ENCODE measurements around the gene ZBTB8OS. TPM values are rescaled to one million over a fixed set of nuclear protein-coding genes. Genes with fewer than 3 reads are reported as not detected.

ZBTB8OS gene
- total and polyA plus RNA-seq, 4 donors, result 12.3 to 33.8 (median 16.7) TPM

DNA sequence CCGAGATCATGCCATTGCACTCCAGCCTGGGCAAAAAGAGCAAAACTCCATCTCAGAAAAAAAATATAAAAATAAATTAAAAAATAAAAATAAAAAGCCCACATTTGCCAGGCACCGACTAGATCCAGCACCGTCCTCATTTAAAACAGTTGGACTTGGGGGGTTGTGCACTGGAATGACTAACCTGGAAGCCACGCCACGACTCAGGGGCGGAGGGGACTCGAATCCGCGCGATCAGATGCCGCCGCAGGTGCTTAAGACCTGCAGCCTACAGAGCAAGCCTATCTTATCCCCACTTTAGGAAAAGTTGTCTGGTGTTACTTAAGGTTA lies 38.5 kb downstream of the ZBTB8OS start:
- Histone ChIP-seq H3K4me1 (ENCODE audit: control insufficient read depth in 4 of 4, insufficient read depth in 4 of 4, low read length in 3 of 4) (peaks cover 0 to 7% (median 2%) of the 10 kb centered on the region in 4 donors), H3K4me3 (ENCODE audit: low read depth in 1 of 3, low read length in 3 of 3) (peak overlapping the region; percentile 33 to 76 (median 63)), H3K27ac (ENCODE audit: low read depth in 1 of 2, low read length in 2 of 2) (no peak overlapping the region), H3K36me3 (ENCODE audit: control insufficient read depth in 4 of 4, insufficient read depth in 3 of 4, low read depth in 1 of 4, low read length in 3 of 4) (no peaks in the 10 kb centered on the region), H3K9me3 (ENCODE audit: control insufficient read depth in 4 of 4, low read length in 3 of 4) (no peaks in the 10 kb centered on the region), H3K9ac (ENCODE audit: low read depth in 1 of 2, low read length in 2 of 2) (no peak overlapping the region), H3K27me3 (ENCODE audit: control insufficient read depth in 4 of 4, insufficient read depth in 4 of 4, low read length in 3 of 4) (no peaks in the 10 kb centered on the region)
- DNase-seq (ENCODE audit: low spot score), result no peak
- 17% methylated on average over 12 of the region's 12 CpGs for WGBS
- TF ChIP-seq HNF4A (conservative IDR thresholded peaks at IDR 0.05) (no peak), RAD21 (IDR thresholded peaks at IDR 0.05) (no peak)
- TF ChIP-seq, protein P1, sequence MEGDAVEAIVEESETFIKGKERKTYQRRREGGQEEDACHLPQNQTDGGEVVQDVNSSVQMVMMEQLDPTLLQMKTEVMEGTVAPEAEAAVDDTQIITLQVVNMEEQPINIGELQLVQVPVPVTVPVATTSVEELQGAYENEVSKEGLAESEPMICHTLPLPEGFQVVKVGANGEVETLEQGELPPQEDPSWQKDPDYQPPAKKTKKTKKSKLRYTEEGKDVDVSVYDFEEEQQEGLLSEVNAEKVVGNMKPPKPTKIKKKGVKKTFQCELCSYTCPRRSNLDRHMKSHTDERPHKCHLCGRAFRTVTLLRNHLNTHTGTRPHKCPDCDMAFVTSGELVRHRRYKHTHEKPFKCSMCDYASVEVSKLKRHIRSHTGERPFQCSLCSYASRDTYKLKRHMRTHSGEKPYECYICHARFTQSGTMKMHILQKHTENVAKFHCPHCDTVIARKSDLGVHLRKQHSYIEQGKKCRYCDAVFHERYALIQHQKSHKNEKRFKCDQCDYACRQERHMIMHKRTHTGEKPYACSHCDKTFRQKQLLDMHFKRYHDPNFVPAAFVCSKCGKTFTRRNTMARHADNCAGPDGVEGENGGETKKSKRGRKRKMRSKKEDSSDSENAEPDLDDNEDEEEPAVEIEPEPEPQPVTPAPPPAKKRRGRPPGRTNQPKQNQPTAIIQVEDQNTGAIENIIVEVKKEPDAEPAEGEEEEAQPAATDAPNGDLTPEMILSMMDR (IDR thresholded peaks at IDR 0.05; ENCODE audit: low read depth, low read length, missing input control), result no peak
- TF ChIP-seq, protein P2, sequence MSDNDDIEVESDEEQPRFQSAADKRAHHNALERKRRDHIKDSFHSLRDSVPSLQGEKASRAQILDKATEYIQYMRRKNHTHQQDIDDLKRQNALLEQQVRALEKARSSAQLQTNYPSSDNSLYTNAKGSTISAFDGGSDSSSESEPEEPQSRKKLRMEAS (IDR thresholded peaks at IDR 0.05), result no peak

DNA sequence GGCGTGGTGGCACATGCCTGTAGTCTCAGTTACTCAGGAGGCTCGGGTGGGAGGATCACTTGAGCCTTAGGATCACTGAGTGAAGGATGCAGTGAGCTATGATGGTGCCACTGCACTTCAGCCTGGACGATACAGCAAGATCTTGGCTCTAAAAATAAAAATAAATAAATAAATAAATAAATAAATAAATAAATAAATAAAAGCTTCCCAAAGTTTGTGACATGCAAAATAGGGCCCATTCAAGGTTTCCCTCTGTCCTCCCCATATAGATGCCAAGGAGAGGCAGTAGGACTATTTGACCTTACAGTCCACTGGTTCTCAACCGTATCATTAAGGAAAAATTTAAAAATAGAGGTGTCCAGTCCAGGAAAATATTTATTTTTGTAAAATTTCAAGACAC lies 41.2 kb downstream of the ZBTB8OS start:
- no peak for DNase-seq (ENCODE audit: low spot score)
- 96% methylated on average over 4 of the region's 4 CpGs for WGBS
- H3K27me3 ChIP-seq (ENCODE audit: control insufficient read depth in 4 of 4, insufficient read depth in 4 of 4, low read length in 3 of 4), result no peaks in the 10 kb centered on the region
- no peak overlapping the region for H3K9ac ChIP-seq (ENCODE audit: low read depth in 1 of 2, low read length in 2 of 2)
- H3K4me1 ChIP-seq (ENCODE audit: control insufficient read depth in 4 of 4, insufficient read depth in 4 of 4, low read length in 3 of 4), result peaks cover 0 to 7% (median 2%) of the 10 kb centered on the region in 4 donors
- peaks cover 0 to 2% (median 0%) of the 10 kb centered on the region in 4 donors for H3K36me3 ChIP-seq (ENCODE audit: control insufficient read depth in 4 of 4, insufficient read depth in 3 of 4, low read depth in 1 of 4, low read length in 3 of 4)
- H3K4me3 ChIP-seq (ENCODE audit: low read depth in 1 of 3, low read length in 3 of 3), result no peak overlapping the region
- no peak overlapping the region for H3K27ac ChIP-seq (ENCODE audit: low read depth in 1 of 2, low read length in 2 of 2)
- H3K9me3 ChIP-seq (ENCODE audit: control insufficient read depth in 4 of 4, low read length in 3 of 4), result no peaks in the 10 kb centered on the region
- TF ChIP-seq JUND (IDR thresholded peaks at IDR 0.05) (no peak), NR2F2 (IDR thresholded peaks at IDR 0.05) (no peak), EGR1 (IDR thresholded peaks at IDR 0.05; ENCODE audit: low read depth in 2 of 2) (no peak), YY1 (IDR thresholded peaks at IDR 0.05) (no peak), FOXA2 (IDR thresholded peaks at IDR 0.05) (no peak), HNF4G (IDR thresholded peaks at IDR 0.05) (no peak)
- TF ChIP-seq, protein P3, sequence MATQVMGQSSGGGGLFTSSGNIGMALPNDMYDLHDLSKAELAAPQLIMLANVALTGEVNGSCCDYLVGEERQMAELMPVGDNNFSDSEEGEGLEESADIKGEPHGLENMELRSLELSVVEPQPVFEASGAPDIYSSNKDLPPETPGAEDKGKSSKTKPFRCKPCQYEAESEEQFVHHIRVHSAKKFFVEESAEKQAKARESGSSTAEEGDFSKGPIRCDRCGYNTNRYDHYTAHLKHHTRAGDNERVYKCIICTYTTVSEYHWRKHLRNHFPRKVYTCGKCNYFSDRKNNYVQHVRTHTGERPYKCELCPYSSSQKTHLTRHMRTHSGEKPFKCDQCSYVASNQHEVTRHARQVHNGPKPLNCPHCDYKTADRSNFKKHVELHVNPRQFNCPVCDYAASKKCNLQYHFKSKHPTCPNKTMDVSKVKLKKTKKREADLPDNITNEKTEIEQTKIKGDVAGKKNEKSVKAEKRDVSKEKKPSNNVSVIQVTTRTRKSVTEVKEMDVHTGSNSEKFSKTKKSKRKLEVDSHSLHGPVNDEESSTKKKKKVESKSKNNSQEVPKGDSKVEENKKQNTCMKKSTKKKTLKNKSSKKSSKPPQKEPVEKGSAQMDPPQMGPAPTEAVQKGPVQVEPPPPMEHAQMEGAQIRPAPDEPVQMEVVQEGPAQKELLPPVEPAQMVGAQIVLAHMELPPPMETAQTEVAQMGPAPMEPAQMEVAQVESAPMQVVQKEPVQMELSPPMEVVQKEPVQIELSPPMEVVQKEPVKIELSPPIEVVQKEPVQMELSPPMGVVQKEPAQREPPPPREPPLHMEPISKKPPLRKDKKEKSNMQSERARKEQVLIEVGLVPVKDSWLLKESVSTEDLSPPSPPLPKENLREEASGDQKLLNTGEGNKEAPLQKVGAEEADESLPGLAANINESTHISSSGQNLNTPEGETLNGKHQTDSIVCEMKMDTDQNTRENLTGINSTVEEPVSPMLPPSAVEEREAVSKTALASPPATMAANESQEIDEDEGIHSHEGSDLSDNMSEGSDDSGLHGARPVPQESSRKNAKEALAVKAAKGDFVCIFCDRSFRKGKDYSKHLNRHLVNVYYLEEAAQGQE (IDR thresholded peaks at IDR 0.05), result no peak
- TF ChIP-seq, protein P1 (IDR thresholded peaks at IDR 0.05; ENCODE audit: low read depth, low read length, missing input control), result no peak
- TF ChIP-seq, protein P4, sequence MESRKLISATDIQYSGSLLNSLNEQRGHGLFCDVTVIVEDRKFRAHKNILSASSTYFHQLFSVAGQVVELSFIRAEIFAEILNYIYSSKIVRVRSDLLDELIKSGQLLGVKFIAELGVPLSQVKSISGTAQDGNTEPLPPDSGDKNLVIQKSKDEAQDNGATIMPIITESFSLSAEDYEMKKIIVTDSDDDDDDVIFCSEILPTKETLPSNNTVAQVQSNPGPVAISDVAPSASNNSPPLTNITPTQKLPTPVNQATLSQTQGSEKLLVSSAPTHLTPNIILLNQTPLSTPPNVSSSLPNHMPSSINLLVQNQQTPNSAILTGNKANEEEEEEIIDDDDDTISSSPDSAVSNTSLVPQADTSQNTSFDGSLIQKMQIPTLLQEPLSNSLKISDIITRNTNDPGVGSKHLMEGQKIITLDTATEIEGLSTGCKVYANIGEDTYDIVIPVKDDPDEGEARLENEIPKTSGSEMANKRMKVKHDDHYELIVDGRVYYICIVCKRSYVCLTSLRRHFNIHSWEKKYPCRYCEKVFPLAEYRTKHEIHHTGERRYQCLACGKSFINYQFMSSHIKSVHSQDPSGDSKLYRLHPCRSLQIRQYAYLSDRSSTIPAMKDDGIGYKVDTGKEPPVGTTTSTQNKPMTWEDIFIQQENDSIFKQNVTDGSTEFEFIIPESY (IDR thresholded peaks at IDR 0.05), result no peak
